HepG2 (cell line): Measurements from ENCODE around the gene PDZD8. TPM values are rescaled to one million over a fixed set of nuclear protein-coding genes. Genes with fewer than 3 reads are reported as not detected.

ENCODE experiments used
- ATAC-seq: fragments of 200-7000 bp; cut with Tn5 transposase; 3 replicates; pipeline ENCODE4 v1.9.1; 2020; ENCODE audit warnings: mild to moderate bottlenecking, moderate library complexity
- BruUV-seq: library from RNA; stranded (reverse); fragments of 400-500 nt; replicated peaks from 2 replicates; lab custom pipeline; 2021; lab: Mats Ljungman, UMichigan
- CTCF ChIA-PET: fragments of 300-600 bp; formaldehyde crosslinking; extraction: SDS; loops from one replicate; lab custom pipeline; 2021; ENCODE audit warnings: low total read pairs, inconsistent platforms, low intra/inter-chr PET ratio; lab: Yijun Ruan, JAX
- POLR2A ChIA-PET: fragments of 350-600 bp; sonication (Branson Sonifier 250); formaldehyde crosslinking; loops from one replicate; lab custom pipeline; 2020; ENCODE audit warnings: antibody characterized with exemption, inconsistent platforms; lab: Yijun Ruan, JAX
- DNase-seq: peaks from one replicate; pipeline ENCODE4 v3.0.0-alpha.2; 2015; ENCODE audit warnings: low spot score
- FAIRE-seq: peaks from 3 replicates; lab custom pipeline; 2011; peaks lifted over from hg19 to GRCh38; lab: Jason Lieb, UNC
- H2AFZ ChIP-seq: one replicate; pipeline ENCODE4 v1.6.1; 2011; ENCODE audit warnings: low read length, inconsistent platforms
- H3K27ac ChIP-seq: fragments of 300-600 bp; 3 replicates; pipeline ENCODE4 v1.8.0; 2011; ENCODE audit warnings: mixed run types, mild to moderate bottlenecking, mixed read lengths, low read length, inconsistent platforms; ENCODE audit not compliant: insufficient read depth; ENCODE audit errors: extremely low read length
- H3K27me3 ChIP-seq, 2 experiments: fragments of 200-600 bp in 1 of 2; 2 replicates in 1 of 2; 3 replicates in 1 of 2; pipeline versions ENCODE4 v1.6.0 to v1.8.0; 2011; ENCODE audit warnings: low read length in 2 of 2, mild to moderate bottlenecking in 2 of 2, moderate library complexity in 2 of 2, inconsistent platforms in 1 of 2; ENCODE audit not compliant: insufficient read depth in 2 of 2, control insufficient read depth in 1 of 2
- H3K36me3 ChIP-seq, 2 experiments: fragments of 200-600 bp in 1 of 2; replicated peaks in 1 of 2; 2 replicates in 1 of 2; 3 replicates in 1 of 2; pipeline versions ENCODE4 v1.5.1 to v1.8.0; 2011; ENCODE audit warnings: low read length in 2 of 2, inconsistent platforms in 1 of 2; ENCODE audit not compliant: insufficient read depth in 2 of 2, control insufficient read depth in 1 of 2
- H3K4me1 ChIP-seq: 2 replicates; pipeline ENCODE4 v1.5.1; 2012; ENCODE audit warnings: low read length, inconsistent platforms; ENCODE audit not compliant: insufficient read depth
- H3K4me2 ChIP-seq: 2 replicates; pipeline ENCODE4 v1.6.0; 2011; ENCODE audit warnings: low read depth, low read length, inconsistent platforms
- H3K4me3 ChIP-seq, 3 experiments: fragments of 200-600 bp in 1 of 3; sonication (generic), shearing (Covaris generic) in 1 of 3; replicated peaks in 1 of 3; 2 replicates each; pipeline ENCODE4 v1.5.1; 2011 to 2016; ENCODE audit warnings: low read length in 3 of 3, inconsistent platforms in 2 of 3, low read depth in 2 of 3, mild to moderate bottlenecking in 2 of 3, control low read depth in 1 of 3, mixed read lengths in 1 of 3; ENCODE audit not compliant: insufficient read depth in 1 of 3
- H3K79me2 ChIP-seq: one replicate; pipeline ENCODE4 v1.6.1; 2011; ENCODE audit warnings: low read length, inconsistent platforms; ENCODE audit not compliant: insufficient read depth
- H3K9ac ChIP-seq: 2 replicates; pipeline ENCODE4 v1.6.0; 2011; ENCODE audit warnings: mild to moderate bottlenecking, low read depth, low read length, inconsistent platforms; ENCODE audit not compliant: insufficient read depth
- H3K9me3 ChIP-seq: 2 replicates; pipeline ENCODE4 v1.5.1; 2012; ENCODE audit warnings: mild to moderate bottlenecking, low read length
- H4K20me1 ChIP-seq: 2 replicates; pipeline ENCODE4 v1.6.0; 2011; ENCODE audit warnings: inconsistent platforms, mild to moderate bottlenecking, low read length, moderate library complexity; ENCODE audit not compliant: insufficient read depth
- FOSL1 ChIP-seq: sonication (generic); formaldehyde crosslinking; IDR thresholded peaks from 2 replicates; pipeline ENCODE4 v1.9.0; 2021; ENCODE audit warnings: missing genetic modification reagents, borderline replicate concordance
- GATA4 ChIP-seq: sonication (generic); IDR thresholded peaks from 2 replicates; pipeline ENCODE4 v1.6.1; 2016; ENCODE audit warnings: antibody characterized with exemption, low read depth, borderline replicate concordance
- GATAD2A ChIP-seq: IDR thresholded peaks from 2 replicates; pipeline ENCODE4 v1.6.1; 2016
- GLI4 ChIP-seq: sonication (generic); formaldehyde crosslinking; IDR thresholded peaks from 2 replicates; pipeline ENCODE4 v1.5.1; 2020; ENCODE audit warnings: missing genetic modification reagents, mild to moderate bottlenecking, moderate library complexity, borderline replicate concordance
- HOXA9 ChIP-seq: sonication (generic); formaldehyde crosslinking; IDR thresholded peaks from 2 replicates; pipeline ENCODE4 v1.8.1; 2022; ENCODE audit warnings: missing genetic modification reagents, mild to moderate bottlenecking, moderate library complexity, borderline replicate concordance
- KDM5B ChIP-seq: sonication (generic); formaldehyde crosslinking; IDR thresholded peaks from 2 replicates; pipeline ENCODE4 v1.4.0; 2020; ENCODE audit warnings: missing genetic modification reagents, mild to moderate bottlenecking, borderline replicate concordance
- PITX1 ChIP-seq: sonication (generic); formaldehyde crosslinking; IDR thresholded peaks from 2 replicates; pipeline ENCODE4 v1.5.1; 2020; ENCODE audit warnings: mild to moderate bottlenecking, missing genetic modification reagents
- RARG ChIP-seq: sonication (generic); formaldehyde crosslinking; IDR thresholded peaks from 2 replicates; pipeline ENCODE4 v1.4.0; 2020; ENCODE audit warnings: low read depth, mild to moderate bottlenecking, missing genetic modification reagents
- SIX4 ChIP-seq: sonication (generic); formaldehyde crosslinking; IDR thresholded peaks from 2 replicates; pipeline ENCODE4 v1.4.0; 2020; ENCODE audit warnings: missing genetic modification reagents
- SMARCC2 ChIP-seq: fragments of 450-650 bp; IDR thresholded peaks from 2 replicates; pipeline ENCODE4 v1.6.1; 2017; ENCODE audit warnings: antibody characterized with exemption, mild to moderate bottlenecking
- TCF7 ChIP-seq: sonication (generic); IDR thresholded peaks from 2 replicates; pipeline ENCODE4 v1.6.1; 2016; ENCODE audit warnings: antibody characterized with exemption, low read depth
- YEATS4 ChIP-seq: sonication (generic); formaldehyde crosslinking; IDR thresholded peaks from 2 replicates; pipeline ENCODE4 v1.4.0; 2020; ENCODE audit warnings: missing genetic modification reagents, borderline replicate concordance
- ZBTB38 ChIP-seq: sonication (generic); formaldehyde crosslinking; IDR thresholded peaks from 2 replicates; pipeline ENCODE4 v1.5.1; 2020; ENCODE audit warnings: mild to moderate bottlenecking, missing genetic modification reagents
- ZNF264 ChIP-seq: sonication (generic); formaldehyde crosslinking; IDR thresholded peaks from 2 replicates; pipeline ENCODE4 v1.4.0; 2020; ENCODE audit warnings: missing genetic modification reagents
- ZNF563 ChIP-seq: sonication (generic); formaldehyde crosslinking; IDR thresholded peaks from 2 replicates; pipeline ENCODE4 v1.8.0; 2022; ENCODE audit warnings: mild to moderate bottlenecking, moderate library complexity, missing genetic modification reagents
- ZNF891 ChIP-seq: sonication (generic); formaldehyde crosslinking; IDR thresholded peaks from 2 replicates; pipeline ENCODE4 v1.5.0; 2020; ENCODE audit warnings: mild to moderate bottlenecking, missing genetic modification reagents
- ZSCAN31 ChIP-seq: sonication (generic); formaldehyde crosslinking; IDR thresholded peaks from 2 replicates; pipeline ENCODE4 v1.5.0; 2020; ENCODE audit warnings: low read depth, mild to moderate bottlenecking, missing genetic modification reagents
- WGBS: methylation state at CpG from one replicate; pipeline ENCODE4 v1.1.6; 2017; ENCODE audit warnings: low lambda C conversion rate; 5-methylcytosine and 5-hydroxymethylcytosine counted together
- in situ Hi-C: cut with HindIII; loops from 2 replicates; pipeline ENCODE4 v1.10.0; 2017; ENCODE audit warnings: low pct_unique_long_range_greater_than_20kb; ENCODE audit not compliant: extremely low pct_ligation_motif_present
- intact Hi-C: fragments of 100-400 bp; cut with micrococcal nuclease; formaldehyde crosslinking; loops from one replicate; pipeline ENCODE4 v1.10.0; 2022; ENCODE audit not compliant: unreplicated experiment
- polyA plus RNA-seq, 8 experiments: library from polyadenylated mRNA; depleted of rRNA in 3 of 8; stranded (reverse) in 7 of 8; unstranded in 1 of 8; fragments of >200 nt; fragmentation: Illumina TruSeq in 4 of 8; extraction: Trizol in 4 of 8; gene quantifications; 2 replicates each; pipeline versions ENCODE4 v1.2.1 to v1.2.3, GENCODE V29; 2011 to 2016; ENCODE audit warnings: low read depth in 4 of 8, missing spikeins in 1 of 8, mixed read lengths in 1 of 8; ENCODE audit not compliant: insufficient read depth in 1 of 8
- total RNA-seq, 5 experiments: library from RNA; depleted of rRNA; stranded (reverse); fragments of >200 nt; fragmentation: Illumina TruSeq; extraction: Trizol; gene quantifications; 2 replicates each; pipeline ENCODE4 v1.2.3, GENCODE V29; 2016; ENCODE audit warnings: low read depth in 1 of 5
- TF ChIP-seq, protein P1 (sequence below): fragments of 450-650 bp; IDR thresholded peaks from 2 replicates; pipeline ENCODE4 v1.6.1; 2017; ENCODE audit warnings: mild to moderate bottlenecking

The PDZD8 gene
- total and polyA plus RNA-seq, 2 of the 13 experiments (the other 11 are each of a cell fraction or from before 2014, with no cell fraction given): 11.2 to 32.0 TPM

DNA sequence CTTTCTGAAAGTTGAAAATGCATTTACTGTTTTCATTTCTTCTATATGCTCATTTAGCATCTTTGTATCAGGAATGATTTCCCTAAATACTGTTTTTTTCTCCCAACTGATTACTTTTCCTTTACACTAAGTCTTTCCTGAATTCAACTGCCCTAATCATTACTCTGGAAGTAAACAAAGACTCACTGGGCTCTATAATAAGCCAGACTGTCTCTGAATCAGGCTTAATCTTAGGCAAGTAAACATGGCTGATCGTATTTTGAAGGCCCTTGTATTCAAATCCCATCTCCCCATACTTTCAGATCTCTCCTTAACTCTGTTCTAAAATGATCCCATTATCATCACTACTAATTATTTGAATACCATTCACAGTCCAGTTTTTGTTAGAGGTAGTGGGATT lies 61.6 kb downstream of the PDZD8 start:
- intact Hi-C loops (no loop called here), in situ Hi-C loops (no loop called here)
- H4K20me1 ChIP-seq: no peaks in the 10 kb centered on the region
- H3K9me3 ChIP-seq: no peaks in the 10 kb centered on the region
- H3K27ac ChIP-seq: no peak overlapping the region
- H3K4me1 ChIP-seq: no peaks in the 10 kb centered on the region
- no peak overlapping the region for H3K4me3 ChIP-seq
- no peak overlapping the region for H3K9ac ChIP-seq
- TF ChIP-seq ZNF264 (CRISPR knock-in tag) (no peak), RARG (CRISPR knock-in tag) (no peak), GLI4 (CRISPR knock-in tag) (no peak), ZNF891 (CRISPR knock-in tag) (no peak), GATAD2A (CRISPR knock-in tag) (no peak), YEATS4 (CRISPR knock-in tag) (no peak), SIX4 (no peak), ZNF563 (no peak), ZSCAN31 (CRISPR knock-in tag) (no peak), TCF7 (no peak), HOXA9 (CRISPR knock-in tag) (no peak), GATA4 (no peak), ZBTB38 (CRISPR knock-in tag) (no peak), KDM5B (CRISPR knock-in tag) (no peak), SMARCC2 (no peak), PITX1 (CRISPR knock-in tag) (no peak), FOSL1 (no peak)
- TF ChIP-seq, protein P1, sequence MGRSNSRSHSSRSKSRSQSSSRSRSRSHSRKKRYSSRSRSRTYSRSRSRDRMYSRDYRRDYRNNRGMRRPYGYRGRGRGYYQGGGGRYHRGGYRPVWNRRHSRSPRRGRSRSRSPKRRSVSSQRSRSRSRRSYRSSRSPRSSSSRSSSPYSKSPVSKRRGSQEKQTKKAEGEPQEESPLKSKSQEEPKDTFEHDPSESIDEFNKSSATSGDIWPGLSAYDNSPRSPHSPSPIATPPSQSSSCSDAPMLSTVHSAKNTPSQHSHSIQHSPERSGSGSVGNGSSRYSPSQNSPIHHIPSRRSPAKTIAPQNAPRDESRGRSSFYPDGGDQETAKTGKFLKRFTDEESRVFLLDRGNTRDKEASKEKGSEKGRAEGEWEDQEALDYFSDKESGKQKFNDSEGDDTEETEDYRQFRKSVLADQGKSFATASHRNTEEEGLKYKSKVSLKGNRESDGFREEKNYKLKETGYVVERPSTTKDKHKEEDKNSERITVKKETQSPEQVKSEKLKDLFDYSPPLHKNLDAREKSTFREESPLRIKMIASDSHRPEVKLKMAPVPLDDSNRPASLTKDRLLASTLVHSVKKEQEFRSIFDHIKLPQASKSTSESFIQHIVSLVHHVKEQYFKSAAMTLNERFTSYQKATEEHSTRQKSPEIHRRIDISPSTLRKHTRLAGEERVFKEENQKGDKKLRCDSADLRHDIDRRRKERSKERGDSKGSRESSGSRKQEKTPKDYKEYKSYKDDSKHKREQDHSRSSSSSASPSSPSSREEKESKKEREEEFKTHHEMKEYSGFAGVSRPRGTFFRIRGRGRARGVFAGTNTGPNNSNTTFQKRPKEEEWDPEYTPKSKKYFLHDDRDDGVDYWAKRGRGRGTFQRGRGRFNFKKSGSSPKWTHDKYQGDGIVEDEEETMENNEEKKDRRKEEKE: no peak
- FAIRE-seq (no peak), ATAC-seq (no peak), DNase-seq (no peak)
- POLR2A ChIA-PET: no interaction called here
- peaks cover 4 to 27% of the 10 kb centered on the region in 2 experiments; a peak in 4 of 5 replicates for H3K36me3 ChIP-seq
- 97% methylated on average over 1 of the region's 1 CpG for WGBS
- BruUV-seq: no TSS peak
- no peak overlapping the region for H3K4me2 ChIP-seq
- CTCF ChIA-PET: no interaction called here
- no peaks in the 10 kb centered on the region for H3K27me3 ChIP-seq
- H3K79me2 ChIP-seq: no peaks in the 10 kb centered on the region
- H2AFZ ChIP-seq: no peak overlapping the region
